Neural cell (in vitro differentiated cells): ENCODE measurements around the gene MAD2L2. TPM values are rescaled to one million over a fixed set of nuclear protein-coding genes. Genes with fewer than 3 reads are reported as not detected.

ENCODE experiments used
- H2AFZ ChIP-seq: fragments of 200-600, 300-800 bp; sonication (generic), shearing (Covaris generic); 2 replicates; pipeline ENCODE4 v1.6.0; 2014; ENCODE audit warnings: low read depth, mild to moderate bottlenecking, antibody characterized with exemption, low read length, moderate library complexity
- H3F3A ChIP-seq: fragments of 200-600 bp; shearing (Covaris generic); 2 replicates; pipeline ENCODE4 v1.6.1; 2016; ENCODE audit warnings: mild to moderate bottlenecking, moderate library complexity, mixed read lengths, antibody characterized with exemption, low read length; ENCODE audit not compliant: insufficient read depth, poor library complexity, severe bottlenecking
- H3K27ac ChIP-seq: fragments of 200-600, 300-800 bp; sonication (generic), shearing (Covaris generic); 2 replicates; pipeline ENCODE4 v1.5.1; 2014; ENCODE audit warnings: mild to moderate bottlenecking, low read length, moderate library complexity
- H3K27me3 ChIP-seq: fragments of 300-800, 200-600 bp; sonication (generic), shearing (Covaris generic); 2 replicates; pipeline ENCODE4 v1.6.0; 2014; ENCODE audit warnings: mild to moderate bottlenecking, low read depth, low read length, moderate library complexity; ENCODE audit not compliant: insufficient read depth
- H3K36me3 ChIP-seq: fragments of 300-800, 200-600 bp; sonication (generic), shearing (Covaris generic); 2 replicates; pipeline ENCODE4 v1.5.1; 2014; ENCODE audit warnings: mild to moderate bottlenecking, antibody characterized with exemption, low read length, moderate library complexity; ENCODE audit not compliant: insufficient read depth
- H3K4me2 ChIP-seq: fragments of 300-800, 200-600 bp; sonication (generic), shearing (Covaris generic); 2 replicates; pipeline ENCODE4 v1.6.0; 2014; ENCODE audit warnings: mild to moderate bottlenecking, low read length
- H3K4me3 ChIP-seq: fragments of 300-800, 200-600 bp; sonication (generic), shearing (Covaris generic); 2 replicates; pipeline ENCODE4 v1.5.1; 2014; ENCODE audit warnings: mild to moderate bottlenecking, low read length, moderate library complexity
- H3K79me2 ChIP-seq: fragments of 200-600 bp; shearing (Covaris generic); replicated peaks from 2 replicates; pipeline ENCODE4 v1.6.0; 2014; ENCODE audit warnings: mild to moderate bottlenecking, low read length, moderate library complexity; ENCODE audit not compliant: insufficient read depth
- H3K9ac ChIP-seq: fragments of 300-800, 200-600 bp; sonication (generic), shearing (Covaris generic); 2 replicates; pipeline ENCODE4 v1.6.1; 2016; ENCODE audit warnings: mild to moderate bottlenecking, low read length, mixed read lengths
- H3K9me2 ChIP-seq: fragments of 200-600 bp; shearing (Covaris generic); 2 replicates; pipeline ENCODE4 v1.6.1; 2016; ENCODE audit warnings: mild to moderate bottlenecking, low read length, mixed read lengths; ENCODE audit not compliant: insufficient read depth
- H3K9me3 ChIP-seq: fragments of 200-600, 300-800 bp; sonication (generic), shearing (Covaris generic); 2 replicates; pipeline ENCODE4 v1.6.1; 2016; ENCODE audit warnings: mild to moderate bottlenecking, mixed run types, low read length, moderate library complexity, mixed read lengths
- H4K20me1 ChIP-seq: fragments of 200-600 bp; shearing (Covaris generic); 2 replicates; pipeline ENCODE4 v1.6.1; 2016; ENCODE audit warnings: mild to moderate bottlenecking, mixed run types; ENCODE audit not compliant: insufficient read depth
- CTCF ChIP-seq: fragments of 450-650 bp; IDR thresholded peaks from 2 replicates; pipeline ENCODE4 v1.5.1; 2014; ENCODE audit warnings: antibody characterized with exemption, mild to moderate bottlenecking, moderate library complexity; ENCODE audit not compliant: poor library complexity, severe bottlenecking
- EP300 ChIP-seq: fragments of 450-650 bp; conservative IDR thresholded peaks from 2 replicates; pipeline ENCODE4 v1.6.1; 2014; ENCODE audit warnings: antibody characterized with exemption, mild to moderate bottlenecking, moderate library complexity; ENCODE audit not compliant: poor library complexity, severe bottlenecking
- EZH2 ChIP-seq: fragments of 200-600, 300-800 bp; shearing (Covaris generic), sonication (generic); IDR thresholded peaks from 2 replicates; pipeline ENCODE4 v1.6.1; 2014; ENCODE audit warnings: antibody characterized with exemption, low read length, borderline replicate concordance, mild to moderate bottlenecking; ENCODE audit not compliant: insufficient read depth, poor library complexity, severe bottlenecking
- MXI1 ChIP-seq: fragments of 450-650 bp; conservative IDR thresholded peaks from 2 replicates; pipeline ENCODE4 v1.6.1; 2014; ENCODE audit warnings: antibody characterized with exemption, mild to moderate bottlenecking; ENCODE audit not compliant: poor library complexity, severe bottlenecking
- POLR2AphosphoS5 ChIP-seq: IDR thresholded peaks from 2 replicates; pipeline ENCODE4 v1.6.1; 2012
- RAD21 ChIP-seq: fragments of 450-650 bp; conservative IDR thresholded peaks from 2 replicates; pipeline ENCODE4 v1.6.1; 2014; ENCODE audit warnings: antibody characterized with exemption, mild to moderate bottlenecking, moderate library complexity
- REST ChIP-seq: IDR thresholded peaks from 2 replicates; pipeline ENCODE4 v1.6.1; 2012; ENCODE audit warnings: borderline replicate concordance
- SMC3 ChIP-seq: fragments of 450-650 bp; conservative IDR thresholded peaks from 2 replicates; pipeline ENCODE4 v1.6.1; 2014; ENCODE audit warnings: antibody characterized with exemption, mild to moderate bottlenecking, moderate library complexity; ENCODE audit not compliant: poor library complexity
- TAF1 ChIP-seq: IDR thresholded peaks from 2 replicates; pipeline ENCODE4 v1.6.1; 2012; ENCODE audit warnings: low read depth
- polyA plus RNA-seq: library from polyadenylated mRNA; depleted of rRNA; stranded (reverse); fragments of >200 nt; gene quantifications from 2 replicates; pipeline ENCODE4 v1.2.3, GENCODE V29; 2014

The MAD2L2 gene
- polyA plus RNA-seq, 1 donor from 2014 or later: 182 TPM

GRCh38 chr1:11664336-11665065, 16.4 kb downstream of the MAD2L2 start:
- no peaks in the 10 kb centered on the region for H3K79me2 ChIP-seq
- no peak overlapping the region for H3K27ac ChIP-seq
- no peaks in the 10 kb centered on the region for H3K36me3 ChIP-seq
- H3K4me2 ChIP-seq: no peak overlapping the region
- no peaks in the 10 kb centered on the region for H3F3A ChIP-seq
- H4K20me1 ChIP-seq: no peaks in the 10 kb centered on the region
- no peaks in the 10 kb centered on the region for H3K9me3 ChIP-seq
- peak overlapping the region; percentile 1 for H3K9ac ChIP-seq
- peak overlapping the region; percentile 39 for H3K4me3 ChIP-seq
- no peaks in the 10 kb centered on the region for H3K9me2 ChIP-seq
- no peak overlapping the region for H2AFZ ChIP-seq
- no peaks in the 10 kb centered on the region for H3K27me3 ChIP-seq
- TF ChIP-seq POLR2AphosphoS5 (no peak), SMC3 (peak; percentile 1)

GRCh38 chr1:11661103-11661502, 19.8 kb downstream of the MAD2L2 start:
- no peaks in the 10 kb centered on the region for H3K9me3 ChIP-seq
- no peak for TF ChIP-seq TAF1
- TF ChIP-seq POLR2AphosphoS5: no peak
- no peak for TF ChIP-seq EZH2
- no peak for TF ChIP-seq EP300
- TF ChIP-seq CTCF: no peak
- no peak for TF ChIP-seq RAD21
- no peak for TF ChIP-seq MXI1
- no peak for TF ChIP-seq SMC3
- no peak for TF ChIP-seq REST

More at GRCh38 chr1:11661103-11661502, 19.8 kb downstream of the MAD2L2 start:
- Histone ChIP-seq H4K20me1 (no peaks in the 10 kb centered on the region), H3K27me3 (no peaks in the 10 kb centered on the region), H3K79me2 (no peaks in the 10 kb centered on the region), H3K4me3 (no peak overlapping the region), H2AFZ (no peak overlapping the region), H3K27ac (no peak overlapping the region), H3K36me3 (peaks cover 4% of the 10 kb centered on the region), H3K9me2 (no peaks in the 10 kb centered on the region), H3K4me2 (no peak overlapping the region), H3K9ac (no peak overlapping the region), H3F3A (no peaks in the 10 kb centered on the region)
